Breast epithelium (tissue), 3 donors: ENCODE data around the gene CALM1.

ENCODE experiments used
- POLR2A ChIP-seq: fragments of 450-650 bp; IDR thresholded peaks from one replicate; pipeline ENCODE4 v1.6.1; 2016; ENCODE audit warnings: antibody characterized with exemption, mild to moderate bottlenecking, moderate library complexity
- POLR2AphosphoS5 ChIP-seq, 3 donors: sonication (generic); formaldehyde crosslinking; IDR thresholded peaks; one replicate each; pipeline ENCODE4 v1.6.1; 2017; ENCODE audit warnings: antibody characterized with exemption in 3 of 3
- TF ChIP-seq, protein P1 (sequence below), 3 donors: fragments of 450-650 bp; IDR thresholded peaks; one replicate each; pipeline ENCODE4 v1.5.1; 2016 to 2017; ENCODE audit warnings: antibody characterized with exemption in 3 of 3, mild to moderate bottlenecking in 3 of 3, moderate library complexity in 3 of 3

DNA sequence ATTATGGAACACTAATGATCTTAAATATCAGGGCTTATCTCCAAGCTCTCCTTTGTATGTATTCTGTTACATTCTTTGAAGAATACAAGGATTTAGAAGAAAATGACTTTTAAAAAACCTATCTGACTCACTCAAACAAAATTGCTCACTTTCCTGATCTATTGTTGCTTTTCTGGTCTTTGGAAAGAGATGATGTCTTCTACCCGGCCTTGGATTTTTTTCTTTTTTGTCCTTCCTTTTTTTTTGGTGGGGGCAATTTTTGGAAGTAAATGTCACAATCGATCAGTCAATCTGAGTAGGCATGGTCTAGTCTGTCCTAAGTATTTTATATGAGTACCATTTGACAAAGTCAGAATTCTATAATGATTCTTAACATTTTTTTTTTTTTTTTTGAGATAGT, 10.5 kb upstream of the CALM1 start:
- TF ChIP-seq, protein P1, sequence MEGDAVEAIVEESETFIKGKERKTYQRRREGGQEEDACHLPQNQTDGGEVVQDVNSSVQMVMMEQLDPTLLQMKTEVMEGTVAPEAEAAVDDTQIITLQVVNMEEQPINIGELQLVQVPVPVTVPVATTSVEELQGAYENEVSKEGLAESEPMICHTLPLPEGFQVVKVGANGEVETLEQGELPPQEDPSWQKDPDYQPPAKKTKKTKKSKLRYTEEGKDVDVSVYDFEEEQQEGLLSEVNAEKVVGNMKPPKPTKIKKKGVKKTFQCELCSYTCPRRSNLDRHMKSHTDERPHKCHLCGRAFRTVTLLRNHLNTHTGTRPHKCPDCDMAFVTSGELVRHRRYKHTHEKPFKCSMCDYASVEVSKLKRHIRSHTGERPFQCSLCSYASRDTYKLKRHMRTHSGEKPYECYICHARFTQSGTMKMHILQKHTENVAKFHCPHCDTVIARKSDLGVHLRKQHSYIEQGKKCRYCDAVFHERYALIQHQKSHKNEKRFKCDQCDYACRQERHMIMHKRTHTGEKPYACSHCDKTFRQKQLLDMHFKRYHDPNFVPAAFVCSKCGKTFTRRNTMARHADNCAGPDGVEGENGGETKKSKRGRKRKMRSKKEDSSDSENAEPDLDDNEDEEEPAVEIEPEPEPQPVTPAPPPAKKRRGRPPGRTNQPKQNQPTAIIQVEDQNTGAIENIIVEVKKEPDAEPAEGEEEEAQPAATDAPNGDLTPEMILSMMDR (IDR thresholded peaks at IDR 0.05), result no peak
- TF ChIP-seq POLR2AphosphoS5 (IDR thresholded peaks at IDR 0.05) (no peak), POLR2A (no peak)
